Central memory CD4-positive, alpha-beta T cell (primary cell): ENCODE results near the gene LLGL1.
"Not testable (repeated sequence)": the region's sequence is repeated elsewhere in the genome, so short reads cannot be mapped to it uniquely, and the experiment has no call there.

ENCODE experiments used
- DNase-seq: peaks from one replicate; pipeline ENCODE4 v3.0.0; 2022

The LLGL1 gene

DNA sequence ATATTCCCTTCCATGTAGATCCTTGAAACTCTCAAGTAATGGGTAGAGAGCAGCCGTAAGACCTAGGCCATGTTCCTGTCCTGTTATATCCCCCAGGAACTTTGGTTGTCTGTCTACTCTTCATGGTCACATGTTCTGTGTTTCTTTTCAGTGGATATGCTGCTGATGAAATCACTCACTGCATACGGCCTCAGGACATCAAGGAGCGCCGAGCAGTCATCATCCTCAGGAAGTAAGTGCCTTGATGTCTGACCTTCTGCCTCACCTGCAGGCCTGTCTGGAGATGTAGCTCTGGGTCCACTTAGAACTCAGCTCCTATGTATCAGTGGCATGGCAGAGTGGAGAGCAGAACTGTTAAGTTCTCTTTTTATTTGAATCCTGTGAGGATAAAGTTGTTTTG lies 30.6 kb upstream of the LLGL1 start:
- DNase-seq: no peak

- DNase-seq: no peak
Observed at GRCh38 chr17:18195246-18195645, 30.2 kb upstream of the LLGL1 start.

- no peak for DNase-seq
Observed at GRCh38 chr17:18197535-18198194, 27.8 kb upstream of the LLGL1 start.

- no peak for DNase-seq
Observed at GRCh38 chr17:18198530-18198929, 26.9 kb upstream of the LLGL1 start.

DNA sequence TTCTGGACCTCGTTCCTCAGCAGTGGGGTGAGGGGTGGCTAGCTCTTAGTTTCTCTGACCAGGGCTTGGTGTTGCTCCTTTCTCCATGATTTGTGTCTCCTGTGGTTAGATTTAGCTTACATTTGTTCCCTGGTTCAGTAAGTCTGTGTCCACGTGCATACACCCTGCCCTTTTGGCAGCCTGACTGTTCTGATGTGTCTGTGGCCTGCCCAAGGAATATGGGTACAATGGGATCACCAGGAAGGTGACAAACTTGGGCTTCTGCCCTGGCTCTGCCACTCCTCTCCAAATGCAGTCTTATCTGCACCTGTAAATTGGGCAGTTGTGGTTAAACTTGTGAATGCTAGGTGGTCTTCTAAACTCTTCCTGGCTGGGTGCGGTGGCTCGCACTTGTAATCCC lies 24.3 kb upstream of the LLGL1 start:
- DNase-seq: no peak

- no peak for DNase-seq
Observed at GRCh38 chr17:18203308-18203707, 22.1 kb upstream of the LLGL1 start.

DNA sequence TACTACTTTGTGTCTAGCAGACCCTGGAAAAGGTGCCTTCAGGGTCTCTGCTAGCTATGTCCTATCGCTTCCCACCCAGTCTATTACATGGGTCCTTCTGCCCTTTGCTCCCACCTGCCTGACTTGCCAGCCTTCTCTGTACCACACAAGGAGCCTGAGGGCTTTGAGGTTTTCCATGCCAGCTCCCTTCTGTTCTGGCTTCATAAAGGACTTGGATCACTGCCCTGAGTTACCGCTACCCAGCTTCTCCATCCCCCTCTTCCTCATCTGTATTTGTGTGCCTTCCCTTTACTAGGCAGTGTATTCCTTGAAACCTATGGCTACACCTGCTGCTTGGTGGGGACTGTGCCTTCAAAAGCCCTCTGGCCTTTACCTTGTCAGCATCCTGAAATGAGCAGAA lies 19.6 kb upstream of the LLGL1 start:
- DNase-seq: no peak

- DNase-seq: no peak
Observed at GRCh38 chr17:18206962-18207361, 18.5 kb upstream of the LLGL1 start.

DNA sequence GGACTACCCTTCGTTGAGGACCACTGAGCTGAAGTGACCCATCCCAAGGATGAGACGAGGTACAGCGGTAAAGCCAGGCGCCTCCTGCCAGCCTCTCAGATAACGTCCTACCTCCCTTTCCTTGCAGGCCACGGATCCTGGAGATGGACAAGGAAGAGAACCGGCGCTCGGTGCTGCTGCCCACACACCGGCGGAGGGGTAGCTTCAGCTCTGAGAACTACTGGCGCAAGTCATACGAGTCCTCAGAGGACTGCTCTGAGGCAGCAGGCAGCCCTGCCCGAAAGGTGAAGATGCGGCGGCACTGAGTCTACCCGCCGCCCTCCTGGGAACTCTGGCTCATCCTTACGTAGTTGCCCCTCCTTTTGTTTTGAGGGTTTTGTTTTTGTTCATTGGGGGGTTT lies 17.3 kb upstream of the LLGL1 start:
- no peak for DNase-seq

- DNase-seq: no peak
Observed at GRCh38 chr17:18213666-18214270, 11.7 kb upstream of the LLGL1 start.

GRCh38 chr17:18216906-18217305 lies 8.5 kb upstream of the LLGL1 start:
- DNase-seq: not testable (repeated sequence)

- DNase-seq: peak; percentile 52
Observed at GRCh38 chr17:18217412-18218015, 7.9 kb upstream of the LLGL1 start.

DNA sequence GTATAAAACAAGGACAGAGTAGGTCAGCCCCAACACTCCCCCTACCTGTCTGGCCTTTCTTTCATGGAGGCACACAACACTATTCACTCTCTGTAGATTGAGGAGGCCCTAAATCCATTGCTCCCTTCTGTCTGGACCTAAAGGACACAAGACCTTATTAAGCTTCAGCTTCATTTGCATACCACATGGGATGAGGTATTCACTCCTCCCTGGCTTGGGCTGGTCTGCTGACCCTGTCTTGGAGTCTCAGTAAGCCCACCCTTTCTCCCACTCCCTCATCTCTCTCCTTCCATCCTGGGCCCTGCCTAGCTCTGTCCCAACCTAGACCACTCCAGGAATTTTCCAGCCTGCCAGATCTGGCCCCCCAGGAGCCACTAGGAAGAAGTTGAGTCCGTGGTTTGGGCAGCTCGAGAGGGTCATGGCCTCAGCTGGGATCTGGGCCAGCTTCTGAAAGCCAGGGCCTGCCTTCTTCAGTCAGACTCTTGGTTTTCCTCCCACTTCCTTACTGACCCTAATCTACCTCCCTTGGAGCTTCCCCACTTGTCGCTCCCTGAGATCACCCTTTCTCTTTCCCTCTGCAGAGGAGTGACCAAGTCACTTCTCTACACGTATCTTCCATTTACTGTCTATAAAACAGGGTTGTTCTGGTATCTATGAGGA lies 6.5 kb upstream of the LLGL1 start:
- DNase-seq: no peak

GRCh38 chr17:18224053-18224386 lies 1.4 kb upstream of the LLGL1 start:
- no peak for DNase-seq

DNA sequence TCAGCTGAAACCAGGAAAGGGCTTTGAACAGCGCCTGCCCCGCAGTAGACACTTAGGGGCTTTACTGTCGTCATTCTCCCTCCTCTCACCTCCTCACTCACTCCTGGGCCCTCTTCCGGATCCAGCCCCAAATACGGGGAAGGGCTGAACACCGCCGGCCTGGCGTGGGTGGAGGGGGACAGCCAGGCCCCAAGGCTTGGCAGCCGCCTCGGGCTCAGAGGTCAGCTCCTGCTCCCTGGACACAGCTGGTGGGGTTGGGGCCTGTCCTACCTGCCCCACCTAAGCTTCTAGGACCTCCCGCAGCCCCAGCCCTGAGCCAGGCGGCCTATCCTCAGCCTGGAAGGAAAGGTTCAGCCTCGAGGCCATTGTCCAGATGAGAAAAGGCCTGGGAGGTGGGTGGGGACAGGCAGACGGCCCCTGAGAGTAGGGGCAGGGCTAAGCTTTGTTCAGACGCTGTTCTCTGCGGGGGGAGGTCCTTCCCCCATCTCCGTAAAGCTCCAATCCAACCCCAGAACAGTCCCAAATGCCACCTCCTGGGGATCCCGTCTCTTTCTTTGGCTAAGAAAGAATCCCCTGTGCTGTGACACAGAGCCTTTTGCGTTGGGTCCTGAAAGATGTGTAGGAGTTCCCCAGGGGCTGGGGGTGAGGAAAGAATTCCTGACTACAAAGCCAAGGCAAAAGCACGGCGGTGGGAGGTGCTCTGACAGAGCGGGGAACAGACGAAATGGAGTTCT lies 881 bp upstream of the LLGL1 start:
- no peak for DNase-seq

- no peak for DNase-seq
Observed at GRCh38 chr17:18225642-18226283, 328 bp downstream of the LLGL1 start.

GRCh38 chr17:18226284-18226945 lies 980 bp downstream of the LLGL1 start:
- DNase-seq: no peak

DNA sequence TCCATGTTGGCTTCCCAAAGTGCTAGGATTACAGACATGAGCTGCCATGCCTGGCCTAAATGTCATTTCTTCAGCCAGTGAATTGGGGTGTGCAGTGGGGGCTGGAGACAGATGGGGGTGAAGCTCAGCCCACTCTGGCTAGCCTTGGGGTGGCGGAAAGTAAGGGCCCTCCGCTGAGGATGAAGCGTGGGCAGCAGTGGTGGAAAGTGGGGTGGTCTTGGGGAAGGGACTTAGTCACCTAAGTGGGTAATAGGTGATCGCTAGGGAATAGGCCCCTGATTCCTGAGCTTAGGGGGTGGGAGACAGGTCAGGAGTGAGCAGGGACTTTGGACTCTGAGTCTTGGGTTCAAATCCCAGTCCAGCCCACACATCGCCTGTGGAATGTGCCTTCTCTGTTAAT lies 2.2 kb downstream of the LLGL1 start:
- DNase-seq: no peak

GRCh38 chr17:18228176-18228682 lies 2.8 kb downstream of the LLGL1 start:
- DNase-seq: no peak

DNA sequence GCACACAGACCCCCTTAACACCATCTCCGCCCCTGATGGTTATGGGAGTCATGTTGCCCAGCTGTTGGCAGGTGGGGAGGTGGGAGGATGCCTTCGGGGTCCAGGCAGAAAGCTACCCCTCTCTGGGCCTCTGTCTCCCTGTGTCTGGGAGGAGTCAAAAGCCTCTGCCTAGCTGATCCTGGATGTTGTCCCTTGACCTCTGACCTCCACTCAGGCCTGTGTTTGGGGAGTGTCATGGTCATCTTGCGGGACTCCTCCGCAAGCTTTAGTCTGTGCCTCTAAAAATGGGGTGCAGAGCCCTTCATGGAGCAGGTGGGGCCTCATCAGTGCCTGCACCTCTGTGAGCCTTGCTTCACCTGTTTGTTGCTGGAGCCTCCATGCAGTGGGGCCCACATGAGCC lies 3.8 kb downstream of the LLGL1 start:
- DNase-seq: no peak

DNA sequence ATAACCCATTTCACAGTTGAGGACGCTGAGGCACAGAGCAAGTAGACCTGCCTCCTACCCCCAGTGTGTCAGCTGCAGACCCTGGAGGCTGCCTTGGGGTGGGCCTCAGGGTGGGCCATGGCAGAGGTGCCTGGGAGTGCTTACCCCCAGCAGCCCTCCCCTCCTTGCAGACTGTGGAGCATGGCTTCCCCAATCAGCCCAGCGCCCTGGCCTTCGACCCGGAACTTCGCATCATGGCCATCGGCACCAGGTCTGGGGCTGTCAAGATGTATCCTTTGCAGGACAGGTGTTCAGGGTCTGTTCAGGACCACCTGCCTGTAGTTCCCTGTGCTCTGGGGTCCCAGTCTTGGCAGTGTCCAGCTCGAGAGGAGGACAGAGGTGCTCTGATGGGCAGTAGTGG lies 4.3 kb downstream of the LLGL1 start:
- DNase-seq: no peak
